ENCODE results near the gene CDK5R2.

Gene CDK5R2

GRCh38 chr2:219000569-219000960 is 41.1 kb downstream of the CDK5R2 start:
- in situ Hi-C loops (cut with MboI; ENCODE audit: low pct_unique_long_range_greater_than_20kb, low sequenced_read_pairs) = no loop called here
- DNase-seq = no peak

GRCh38 chr2:219001100-219001576 is 41.7 kb downstream of the CDK5R2 start:
- no peak for DNase-seq
- in situ Hi-C loops (cut with MboI; ENCODE audit: low pct_unique_long_range_greater_than_20kb, low sequenced_read_pairs) = no loop called here

GRCh38 chr2:219001577-219002394 is 42.3 kb downstream of the CDK5R2 start:
- in situ Hi-C loops (cut with MboI; ENCODE audit: low pct_unique_long_range_greater_than_20kb, low sequenced_read_pairs) = no loop called here
- no peak for DNase-seq

GRCh38 chr2:219002395-219003266 is 43.2 kb downstream of the CDK5R2 start:
- DNase-seq = no peak
- in situ Hi-C loops (cut with MboI; ENCODE audit: low pct_unique_long_range_greater_than_20kb, low sequenced_read_pairs) = no loop called here

GRCh38 chr2:219003267-219003634 is 43.8 kb downstream of the CDK5R2 start:
- in situ Hi-C loops (cut with MboI; ENCODE audit: low pct_unique_long_range_greater_than_20kb, low sequenced_read_pairs) = no loop called here
- DNase-seq = no peak

- in situ Hi-C loops (cut with MboI; ENCODE audit: low pct_unique_long_range_greater_than_20kb, low sequenced_read_pairs) = no loop called here
- no peak for DNase-seq
These were observed 44.5 kb downstream of the CDK5R2 start for GRCh38 chr2:219003979-219004378.

GRCh38 chr2:219009294-219009693 is 49.8 kb downstream of the CDK5R2 start:
- DNase-seq = no peak
- in situ Hi-C loops (cut with MboI; ENCODE audit: low pct_unique_long_range_greater_than_20kb, low sequenced_read_pairs) = no loop called here

- no peak for DNase-seq
- in situ Hi-C loops (cut with MboI; ENCODE audit: low pct_unique_long_range_greater_than_20kb, low sequenced_read_pairs) = no loop called here
These were observed 50.8 kb downstream of the CDK5R2 start for GRCh38 chr2:219010162-219010756.

- no peak for DNase-seq
- in situ Hi-C loops (cut with MboI; ENCODE audit: low pct_unique_long_range_greater_than_20kb, low sequenced_read_pairs) = no loop called here
These were observed 51.4 kb downstream of the CDK5R2 start for GRCh38 chr2:219010873-219011272.

Data from KBM-7 (cell line).